UCSD-AML1 (cell line): ENCODE measurements around the gene ARHGEF28.

ENCODE experiments used
- DNase-seq: peaks from one replicate; lab custom pipeline; 2025; ENCODE audit not compliant: unreplicated experiment; lab: John Stamatoyannopoulos, UW

The ARHGEF28 gene

DNA sequence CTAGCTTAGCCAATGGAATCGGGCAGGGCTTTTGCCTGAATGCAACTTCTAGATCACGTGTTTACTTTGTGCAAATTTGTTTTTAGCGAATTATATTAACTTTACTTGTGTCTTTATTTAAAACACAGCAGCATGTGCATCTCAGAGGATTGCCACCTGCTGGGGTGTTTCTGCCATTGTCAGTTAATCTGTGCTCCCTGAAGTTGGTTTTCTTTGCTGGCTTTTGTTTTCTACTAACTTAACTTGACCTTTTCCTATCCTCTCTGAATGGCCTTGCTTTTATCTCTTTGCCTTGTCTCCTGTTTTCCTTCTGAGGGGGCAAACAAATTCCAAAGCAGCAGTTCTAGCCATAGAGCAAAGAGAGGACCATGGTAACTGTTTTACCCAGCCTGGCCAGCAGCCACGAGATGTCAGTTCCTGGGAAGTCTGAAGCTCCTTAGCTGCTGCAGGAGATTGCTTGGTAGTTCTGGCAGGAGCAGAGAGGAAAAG, 67.6 kb downstream of the ARHGEF28 start:
- DNase-seq, result no peak

- DNase-seq, result no peak
These were observed 68.1 kb downstream of the ARHGEF28 start for GRCh38 chr5:73694089-73694488.

- DNase-seq, result no peak
These were observed 72.0 kb downstream of the ARHGEF28 start for GRCh38 chr5:73698011-73698410.

- DNase-seq, result no peak
These were observed 75.6 kb downstream of the ARHGEF28 start for GRCh38 chr5:73701566-73701965.

DNA sequence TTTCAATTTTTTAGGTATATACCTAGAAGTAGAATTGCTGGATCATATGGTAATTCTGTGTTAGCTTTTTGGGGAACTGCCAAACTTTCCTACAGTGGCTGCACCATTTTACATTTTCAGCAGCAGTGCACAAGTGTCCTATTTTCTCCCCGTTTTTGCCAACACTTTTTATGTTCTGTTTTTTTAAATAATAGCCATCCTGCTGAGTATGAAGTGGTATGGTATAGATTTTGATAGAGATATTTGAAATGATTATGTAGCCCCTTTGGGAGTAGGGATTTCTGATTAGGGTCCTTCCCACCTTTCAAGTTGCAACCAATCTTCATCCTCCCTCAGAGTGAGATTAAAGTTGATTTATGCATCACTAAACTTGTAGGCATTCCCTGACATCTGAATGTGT, 76.5 kb downstream of the ARHGEF28 start:
- no peak for DNase-seq

GRCh38 chr5:73702951-73703350, 77.0 kb downstream of the ARHGEF28 start:
- no peak for DNase-seq

GRCh38 chr5:73705364-73705763, 79.4 kb downstream of the ARHGEF28 start:
- DNase-seq, result no peak

GRCh38 chr5:73706963-73707362, 81.0 kb downstream of the ARHGEF28 start:
- no peak for DNase-seq

GRCh38 chr5:73709536-73710129, 83.6 kb downstream of the ARHGEF28 start:
- DNase-seq, result no peak

GRCh38 chr5:73716284-73716808, 90.3 kb downstream of the ARHGEF28 start:
- no peak for DNase-seq

- DNase-seq, result no peak
These were observed 92.8 kb downstream of the ARHGEF28 start for GRCh38 chr5:73718762-73719161.

GRCh38 chr5:73719632-73720031, 93.6 kb downstream of the ARHGEF28 start:
- DNase-seq, result no peak

DNA sequence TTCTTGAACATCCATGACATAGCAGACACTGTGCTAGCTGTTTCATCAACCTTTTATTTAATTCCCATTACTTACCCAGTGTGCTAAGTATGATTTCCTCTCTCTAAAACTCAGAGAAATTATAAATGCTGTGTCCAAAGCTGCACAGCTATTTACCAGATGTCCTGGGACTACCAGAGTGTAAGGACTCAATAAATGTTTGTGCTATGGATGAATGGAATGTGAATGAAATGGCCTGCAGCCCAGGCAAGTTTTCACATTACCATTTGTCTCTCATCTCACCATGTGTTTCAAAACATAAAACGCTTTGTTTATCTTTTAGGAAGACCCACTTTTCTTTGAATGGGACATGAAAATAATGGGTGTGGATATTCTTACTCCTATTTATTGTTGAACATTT, 96.2 kb downstream of the ARHGEF28 start:
- no peak for DNase-seq

- no peak for DNase-seq
These were observed 100.1 kb downstream of the ARHGEF28 start for GRCh38 chr5:73726071-73726470.

- DNase-seq, result no peak
These were observed 100.7 kb downstream of the ARHGEF28 start for GRCh38 chr5:73726606-73727231.

DNA sequence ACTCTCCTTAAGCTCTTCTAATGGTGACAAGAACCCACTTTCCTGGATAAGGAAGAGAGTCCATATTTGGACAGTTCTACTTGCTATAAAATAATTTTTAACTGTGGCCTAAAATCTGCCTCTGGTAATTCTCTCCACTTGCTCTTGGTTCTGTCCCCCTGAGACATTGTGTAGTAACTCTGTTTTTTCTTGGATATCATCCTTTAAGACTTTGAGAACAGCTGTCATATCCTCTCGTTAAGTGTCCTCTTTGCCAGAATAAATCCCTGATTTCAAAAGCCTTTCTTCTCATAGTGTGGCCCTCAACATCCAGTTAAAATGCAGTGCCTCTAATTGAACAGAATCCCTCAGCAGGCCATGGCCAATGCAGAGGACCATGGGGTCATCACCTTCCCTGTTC, 101.5 kb downstream of the ARHGEF28 start:
- DNase-seq, result no peak

- no peak for DNase-seq
These were observed 102.7 kb downstream of the ARHGEF28 start for GRCh38 chr5:73728493-73729273.

GRCh38 chr5:73729329-73729728, 103.3 kb downstream of the ARHGEF28 start:
- DNase-seq, result no peak

DNA sequence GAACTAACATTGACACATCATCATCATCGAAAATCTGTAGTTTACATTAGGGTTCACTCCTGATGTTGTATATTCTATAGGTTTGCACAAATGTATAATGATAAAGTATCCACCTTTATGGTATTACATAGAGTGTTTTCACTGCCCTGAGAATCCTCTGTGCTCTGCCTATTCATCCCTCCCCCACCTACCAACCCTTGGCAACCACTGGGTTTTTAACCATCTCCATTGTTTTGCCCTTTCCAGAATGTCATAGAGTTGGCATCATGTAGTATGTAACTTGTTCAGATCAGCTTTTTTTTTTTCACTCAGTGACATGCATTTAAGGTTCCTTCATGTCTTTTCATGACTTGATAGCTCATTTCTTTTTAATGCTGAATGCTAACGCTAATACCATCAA, 106.0 kb downstream of the ARHGEF28 start:
- DNase-seq, result no peak

DNA sequence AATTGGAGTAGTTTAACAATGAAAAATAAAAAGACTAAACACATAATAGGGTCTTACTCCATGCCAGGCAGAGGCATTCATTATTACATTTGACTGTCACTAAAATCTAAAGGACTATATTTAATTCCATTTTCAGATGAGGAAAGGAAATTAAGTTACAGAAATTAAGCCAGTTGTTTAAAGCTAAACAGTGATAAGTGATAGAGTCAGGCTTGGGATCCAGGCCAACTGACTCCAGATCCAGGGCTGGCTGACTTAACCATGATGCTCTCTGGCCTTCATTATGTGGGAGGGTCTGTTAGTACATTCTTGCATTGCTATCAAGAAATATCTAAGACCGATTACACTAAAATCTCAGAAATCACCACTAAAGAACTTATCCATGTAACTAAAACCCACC, 107.2 kb downstream of the ARHGEF28 start:
- DNase-seq, result no peak

DNA sequence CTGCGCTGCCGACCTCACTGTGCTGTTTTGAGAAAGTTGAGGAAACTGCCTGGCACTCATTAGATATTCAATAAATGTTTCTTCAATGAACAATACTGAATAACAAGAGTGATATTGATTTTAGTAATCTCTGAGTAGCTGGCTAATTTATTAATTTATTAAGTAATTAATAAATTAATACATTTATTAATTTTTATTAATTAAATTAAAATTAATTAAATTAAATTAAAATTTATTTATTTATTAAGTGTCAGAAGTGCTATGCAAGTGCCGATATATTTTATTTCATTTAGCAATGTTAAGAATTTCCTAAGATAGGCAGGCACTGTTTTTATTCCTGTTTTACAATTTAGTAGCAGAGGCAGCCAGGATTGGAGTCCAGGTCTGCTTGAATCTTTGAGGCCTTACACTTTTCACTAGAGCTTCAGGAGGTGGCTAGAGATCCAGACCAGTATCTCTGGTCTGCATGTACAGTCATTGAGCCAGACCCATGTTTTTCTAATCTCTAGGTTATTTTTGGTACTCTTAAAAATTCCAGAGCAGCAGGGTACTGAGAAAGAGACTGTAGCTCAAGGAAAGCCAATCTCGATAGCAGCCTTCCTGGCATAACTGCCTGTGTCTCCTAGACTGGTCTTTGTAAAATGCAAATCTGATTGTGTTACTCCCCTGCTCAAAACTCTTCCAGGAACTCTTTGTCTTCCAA, 109.2 kb downstream of the ARHGEF28 start:
- DNase-seq, result no peak
